NCI-H2171 treated with DMSO at 0.1 percent for 48 hours (cell line): ENCODE measurements around the gene H2BW2.
"Not testable (repeated sequence)": the region's sequence is repeated elsewhere in the genome, so short reads cannot be mapped to it uniquely, and the experiment has no call there.

Experiments
- DNase-seq: peaks from one replicate; lab custom pipeline; 2025; lab: John Stamatoyannopoulos, UW

Gene H2BW2

DNA sequence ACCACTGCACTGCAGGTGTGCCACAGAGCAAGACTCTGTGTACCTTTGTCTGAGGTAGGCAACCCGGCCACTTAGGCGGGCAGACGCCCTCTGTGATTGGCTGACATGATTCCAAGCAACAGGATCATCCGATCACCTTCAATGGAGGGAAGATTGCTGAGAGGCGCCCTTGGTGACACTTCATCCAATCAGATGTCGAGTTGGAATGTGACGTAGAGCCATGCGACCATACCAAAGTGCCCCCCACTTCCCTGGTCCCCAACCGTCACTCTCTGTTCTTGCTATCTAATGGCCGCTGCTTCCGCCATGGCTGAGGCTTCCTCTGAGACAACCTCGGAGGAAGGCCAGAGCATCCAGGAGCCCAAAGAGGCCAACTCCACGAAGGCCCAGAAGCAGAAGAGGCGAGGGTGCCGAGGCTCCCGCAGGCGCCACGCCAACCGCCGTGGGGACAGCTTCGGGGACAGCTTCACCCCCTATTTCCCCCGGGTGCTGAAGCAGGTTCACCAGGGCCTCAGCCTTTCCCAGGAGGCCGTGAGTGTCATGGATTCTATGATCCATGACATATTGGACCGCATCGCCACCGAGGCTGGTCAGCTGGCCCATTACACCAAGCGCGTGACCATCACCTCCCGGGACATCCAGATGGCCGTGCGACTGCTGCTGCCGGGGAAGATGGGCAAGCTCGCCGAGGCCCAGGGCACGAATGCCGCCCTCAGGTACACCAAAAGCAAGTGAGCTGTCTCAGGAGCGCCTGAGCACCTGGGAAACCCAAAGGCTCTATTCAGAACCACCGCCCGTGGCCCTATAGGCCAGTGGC, at the start of gene H2BW2:
TSS of gene H2BW2 (plus strand) at position 268 of the 817 bp plus-strand sequence. CDS start at position 307, 39 bp downstream.
- DNase-seq = no peak

DNA sequence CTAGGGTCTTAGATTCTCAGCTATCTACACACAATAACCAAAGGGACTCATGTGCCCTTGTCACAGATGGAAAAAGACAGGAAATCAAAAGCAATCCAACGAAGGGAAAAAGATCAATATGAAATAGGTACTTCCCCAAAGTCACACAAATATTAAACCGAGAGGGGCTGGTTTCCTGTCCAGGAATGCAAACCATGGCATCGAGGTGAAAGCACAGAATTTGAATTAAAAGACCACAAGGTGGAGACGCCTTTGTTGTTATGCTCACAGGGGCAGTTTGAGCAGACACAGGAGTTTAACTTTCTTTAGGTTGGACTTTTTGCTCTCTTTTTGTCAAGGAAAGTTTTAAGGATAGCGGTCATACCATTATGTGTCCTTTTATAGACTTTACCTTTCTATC, 40.5 kb upstream of the H2BW2 start:
- DNase-seq = no peak

DNA sequence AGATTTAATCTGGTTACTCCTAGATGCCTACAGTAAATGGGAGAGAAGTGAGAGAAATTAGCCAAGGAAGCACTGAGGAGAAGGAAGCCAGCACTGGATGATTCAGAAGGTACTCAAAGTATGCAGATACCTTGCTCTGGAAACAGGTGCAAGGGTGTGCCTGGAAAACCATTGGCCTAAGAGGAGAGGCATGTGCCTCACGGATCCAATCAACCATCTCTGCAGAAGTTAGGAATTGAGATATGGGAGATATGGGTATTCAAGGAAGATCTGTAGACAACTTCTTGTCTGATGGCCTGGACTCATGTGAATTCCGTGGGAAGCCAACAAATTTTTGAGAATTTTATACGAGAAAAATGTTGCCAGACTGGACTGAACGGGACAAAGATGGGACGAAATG, 30.9 kb upstream of the H2BW2 start:
- DNase-seq = no peak

DNA sequence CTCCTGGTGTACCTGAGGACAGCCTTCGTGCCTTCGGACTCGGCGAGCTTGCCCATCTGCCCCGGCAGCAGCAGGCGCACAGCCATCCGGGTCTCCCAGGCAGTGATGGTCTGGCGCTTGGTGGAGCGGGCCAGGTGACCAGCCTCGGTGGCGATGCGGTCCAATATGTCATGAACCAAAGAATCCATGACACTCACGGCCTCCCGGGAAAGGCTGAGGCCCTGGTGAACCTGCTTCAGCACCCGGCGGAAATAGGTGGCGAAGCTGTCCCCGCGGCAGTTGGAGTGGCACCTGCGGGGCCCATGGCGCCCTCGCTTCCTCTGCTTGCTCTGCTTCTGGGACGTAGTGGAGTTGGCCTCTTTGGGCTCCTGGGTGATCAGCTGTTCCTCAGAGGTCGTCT, 26.6 kb upstream of the H2BW2 start:
- no peak for DNase-seq

DNA sequence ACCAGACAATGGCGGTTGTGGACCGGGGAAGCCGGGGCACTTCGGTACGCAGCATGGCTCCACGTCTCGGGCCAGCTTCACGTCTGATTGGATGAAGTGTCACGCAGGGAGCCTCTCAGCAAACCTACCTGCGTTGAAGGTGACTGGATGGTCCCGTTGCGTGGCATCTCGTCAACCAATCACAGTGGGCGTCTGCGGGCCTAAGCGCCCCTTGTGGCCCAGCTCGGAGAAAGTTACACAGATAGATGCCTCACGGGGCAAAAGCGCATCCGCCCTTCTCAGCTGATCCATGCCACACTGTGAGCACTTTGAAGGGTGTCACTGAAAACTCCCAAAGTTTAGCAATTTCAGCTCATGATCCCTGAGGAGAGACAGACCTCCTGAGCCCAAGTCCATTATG, 26.1 kb upstream of the H2BW2 start, which contains the start of gene H2BW1:
TSS of gene H2BW1 (minus strand) at position 103 of the 400 bp plus-strand sequence. CDS start 132 bp downstream, outside the sequence.
- no peak for DNase-seq

DNA sequence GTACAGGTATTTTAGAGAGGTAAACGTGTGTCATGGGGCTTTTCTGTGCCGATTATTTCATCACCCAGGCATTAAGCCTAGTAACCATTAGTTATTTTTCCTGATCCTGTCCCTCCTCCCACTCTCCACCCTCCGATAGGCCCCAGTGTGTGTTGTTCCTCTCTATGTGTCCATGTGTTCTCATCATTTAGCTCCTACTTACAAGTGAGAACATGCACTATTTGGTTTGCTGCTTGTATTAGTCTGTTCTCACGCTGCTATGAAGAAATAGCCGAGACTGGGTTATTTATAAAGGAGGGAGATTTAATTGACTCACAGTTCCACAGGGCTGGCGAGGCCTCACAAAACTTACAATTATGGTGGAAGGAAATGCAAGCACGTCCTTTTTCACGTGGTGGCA, 24.2 kb upstream of the H2BW2 start:
- not testable (repeated sequence) for DNase-seq

DNA sequence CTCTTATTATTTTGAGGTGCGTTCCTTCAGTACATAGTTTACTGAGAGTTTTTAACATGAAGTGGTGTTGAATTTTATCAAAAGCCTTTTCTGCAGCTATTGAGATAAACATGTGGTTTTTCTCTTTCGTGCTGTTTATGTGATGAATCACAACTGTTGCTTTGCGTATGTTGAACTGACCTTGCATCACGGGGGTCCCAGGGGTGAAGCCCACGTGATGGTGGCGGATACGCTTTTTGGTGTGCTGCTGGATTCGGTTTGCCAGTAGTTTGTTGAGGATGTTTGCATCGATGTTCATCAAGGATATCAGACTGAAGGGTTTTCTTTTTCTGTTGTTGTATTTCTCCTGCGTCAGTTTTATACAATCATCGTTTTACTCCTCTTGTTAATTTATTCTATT, 21.6 kb upstream of the H2BW2 start:
- DNase-seq = no peak

DNA sequence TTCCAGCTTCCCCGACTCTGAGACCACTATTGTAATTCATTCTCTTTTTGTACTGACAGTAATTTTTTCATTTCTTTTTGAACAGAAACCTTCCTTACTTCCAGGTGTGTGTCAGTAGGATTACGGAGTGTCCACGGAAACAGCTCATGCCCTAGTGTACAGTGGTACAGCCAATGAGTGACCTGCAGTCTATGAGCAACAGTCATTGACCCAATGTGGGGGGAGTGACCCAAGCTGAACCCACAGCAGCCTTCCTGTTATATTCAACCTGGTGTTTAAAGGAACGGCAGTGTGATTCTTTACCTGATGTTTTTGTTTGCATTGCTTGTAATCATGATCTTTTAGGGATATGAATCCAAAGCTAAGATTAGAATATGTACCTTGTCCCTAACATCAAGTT, 1.2 kb downstream of the H2BW2 start:
- no peak for DNase-seq

DNA sequence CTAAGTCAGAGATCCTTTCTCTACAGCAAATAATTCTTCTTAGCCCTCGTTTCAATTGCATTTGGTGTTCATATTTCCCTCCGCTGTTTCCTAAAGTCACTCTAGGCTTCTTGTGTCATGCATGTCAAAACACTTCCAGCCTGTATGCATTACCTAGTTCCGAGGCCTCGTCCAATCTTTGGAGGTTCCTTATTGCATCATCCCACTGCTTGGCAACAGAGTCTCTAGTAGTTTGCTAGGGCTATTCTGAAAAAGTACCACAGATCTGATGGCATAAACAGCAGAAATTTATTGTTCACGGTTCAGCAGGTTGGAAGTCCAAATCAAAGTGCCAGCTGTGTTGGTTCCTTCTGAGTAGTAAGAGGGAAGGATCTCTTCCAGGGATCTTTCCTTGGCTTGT, 5.9 kb downstream of the H2BW2 start:
- no peak for DNase-seq

DNA sequence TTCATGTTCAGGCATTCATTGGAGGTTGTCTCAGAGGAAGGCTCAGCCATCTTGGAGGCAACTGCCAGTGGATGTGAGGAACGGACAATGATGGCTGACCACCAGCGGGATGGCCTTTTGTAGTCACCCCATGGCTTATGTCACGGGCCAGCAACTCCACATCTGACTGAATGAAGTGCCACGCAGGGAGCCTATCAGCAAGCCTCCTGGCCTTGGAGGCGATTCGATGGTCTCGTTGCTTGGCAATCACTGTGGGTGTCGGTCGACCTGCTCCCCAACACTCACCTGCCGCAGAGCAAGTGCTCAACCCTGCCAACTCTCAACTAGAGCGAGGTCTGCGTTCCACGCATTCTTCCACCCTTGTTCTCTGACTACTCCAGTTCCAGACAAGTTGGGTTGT, 7.4 kb downstream of the H2BW2 start:
- DNase-seq = no peak

DNA sequence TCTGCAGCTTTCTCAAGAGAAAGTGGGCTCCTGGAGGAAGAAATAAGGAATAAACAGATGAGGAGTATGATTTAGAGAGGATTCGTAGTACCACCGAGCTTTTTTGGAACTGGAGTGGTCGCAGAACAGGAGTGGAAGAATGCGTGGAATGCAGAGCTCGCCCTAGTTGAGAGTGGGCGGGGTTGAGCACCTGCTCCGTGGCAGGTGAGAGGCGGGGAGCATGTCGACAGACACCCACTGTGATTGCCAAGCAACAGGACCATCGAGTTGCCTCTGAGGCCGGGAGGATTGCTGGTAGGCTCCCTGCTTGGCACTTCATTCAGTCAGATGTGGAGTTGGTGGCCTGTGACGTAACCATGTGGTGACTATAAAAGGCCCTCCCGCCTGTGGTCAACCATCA, 15.2 kb downstream of the H2BW2 start:
- DNase-seq = not testable (repeated sequence)

DNA sequence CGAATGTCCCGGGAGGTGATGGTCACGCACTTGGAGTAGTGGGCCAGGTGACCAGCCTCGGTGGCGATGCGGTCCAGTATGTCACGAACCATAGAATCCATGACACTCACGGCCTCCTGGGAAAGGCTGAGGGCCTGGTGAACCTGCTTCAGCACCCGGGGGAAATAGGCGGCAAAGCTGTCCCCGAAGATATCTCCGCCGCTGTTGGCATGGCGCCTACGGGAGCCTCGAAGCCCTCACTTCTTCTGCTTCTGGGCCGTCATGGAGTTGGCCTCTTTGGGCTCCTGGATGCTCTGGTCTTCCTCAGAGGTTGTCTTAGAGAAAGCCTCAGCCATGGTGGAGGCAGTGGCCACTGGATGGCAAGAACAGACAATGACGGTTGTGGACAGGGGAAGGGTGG, 22.9 kb downstream of the H2BW2 start:
- not testable (repeated sequence) for DNase-seq

DNA sequence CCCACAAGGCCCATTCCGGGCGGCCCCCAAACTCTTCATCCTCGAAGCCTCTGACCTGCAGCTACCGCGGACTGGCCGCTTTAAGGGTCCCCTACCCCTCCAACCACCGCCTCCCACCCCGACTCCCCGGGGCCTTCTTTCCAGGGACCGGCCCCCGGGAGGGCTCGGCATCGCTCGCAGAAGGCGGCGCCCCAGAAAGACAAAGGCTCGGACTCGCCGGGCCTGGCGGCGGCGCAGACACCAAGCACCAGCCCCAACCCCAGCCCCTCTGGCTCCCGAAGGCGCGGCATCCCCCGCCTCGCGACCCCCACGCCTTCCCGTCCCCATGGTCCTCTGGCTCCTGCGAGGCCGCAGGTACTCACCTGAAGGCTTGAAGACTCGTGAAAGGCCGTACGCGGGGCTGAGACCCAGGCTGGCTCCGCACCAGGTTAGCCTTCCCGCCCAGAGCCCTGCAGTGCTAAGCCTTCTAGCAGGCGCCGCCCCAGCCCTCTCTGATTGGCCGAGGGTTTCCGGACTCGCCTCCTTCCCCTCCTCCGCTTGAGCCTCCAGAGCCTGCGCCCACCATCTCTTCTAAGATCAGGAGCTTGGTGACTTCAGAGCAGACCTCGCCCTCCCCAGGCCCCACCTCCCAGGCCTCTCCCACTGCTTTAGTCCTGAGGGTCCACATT, 36.2 kb downstream of the H2BW2 start, which contains the start of gene TMSB15C:
TSS of gene TMSB15C (minus strand) at position 459 of the 668 bp plus-strand sequence.
- not testable (repeated sequence) for DNase-seq

DNA sequence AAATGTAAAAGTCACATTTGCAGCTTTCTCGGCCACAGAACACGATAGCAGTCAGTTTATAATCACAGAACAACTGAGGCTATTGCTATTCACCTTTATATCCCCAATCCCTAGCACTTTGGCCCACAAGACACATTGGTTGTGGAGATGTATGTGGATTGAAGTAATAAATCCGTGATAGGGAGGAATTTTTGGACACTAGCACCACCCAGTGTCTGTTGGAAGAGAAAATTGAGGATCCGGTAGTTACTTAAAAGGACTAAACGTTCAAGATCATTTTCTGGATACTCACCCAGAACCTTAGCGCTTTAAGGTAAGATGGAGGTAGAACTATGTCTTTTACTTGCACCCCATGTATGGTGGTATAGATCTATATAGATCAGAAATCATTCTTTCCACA, 38.1 kb downstream of the H2BW2 start:
- DNase-seq = not testable (repeated sequence)

DNA sequence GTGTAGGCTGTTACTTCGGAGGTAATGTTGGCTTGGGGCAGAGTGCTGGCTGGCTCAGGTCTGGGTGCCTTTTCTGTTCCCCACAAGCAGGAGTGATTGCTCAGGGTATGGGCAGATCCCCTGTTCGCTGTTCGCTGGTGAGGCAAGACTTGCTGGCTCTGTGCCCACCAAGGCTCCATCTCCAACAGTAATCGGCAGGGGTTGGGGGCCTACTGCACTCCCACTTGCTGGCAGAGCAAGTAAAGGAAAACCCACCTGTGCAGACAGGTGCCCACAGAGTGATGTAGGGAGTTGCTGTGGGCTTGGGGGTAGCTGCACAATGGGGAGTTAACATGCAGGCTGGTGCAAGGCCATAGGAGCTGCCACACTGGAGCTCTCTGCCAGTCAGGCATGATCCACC, 44.3 kb downstream of the H2BW2 start:
- no peak for DNase-seq

DNA sequence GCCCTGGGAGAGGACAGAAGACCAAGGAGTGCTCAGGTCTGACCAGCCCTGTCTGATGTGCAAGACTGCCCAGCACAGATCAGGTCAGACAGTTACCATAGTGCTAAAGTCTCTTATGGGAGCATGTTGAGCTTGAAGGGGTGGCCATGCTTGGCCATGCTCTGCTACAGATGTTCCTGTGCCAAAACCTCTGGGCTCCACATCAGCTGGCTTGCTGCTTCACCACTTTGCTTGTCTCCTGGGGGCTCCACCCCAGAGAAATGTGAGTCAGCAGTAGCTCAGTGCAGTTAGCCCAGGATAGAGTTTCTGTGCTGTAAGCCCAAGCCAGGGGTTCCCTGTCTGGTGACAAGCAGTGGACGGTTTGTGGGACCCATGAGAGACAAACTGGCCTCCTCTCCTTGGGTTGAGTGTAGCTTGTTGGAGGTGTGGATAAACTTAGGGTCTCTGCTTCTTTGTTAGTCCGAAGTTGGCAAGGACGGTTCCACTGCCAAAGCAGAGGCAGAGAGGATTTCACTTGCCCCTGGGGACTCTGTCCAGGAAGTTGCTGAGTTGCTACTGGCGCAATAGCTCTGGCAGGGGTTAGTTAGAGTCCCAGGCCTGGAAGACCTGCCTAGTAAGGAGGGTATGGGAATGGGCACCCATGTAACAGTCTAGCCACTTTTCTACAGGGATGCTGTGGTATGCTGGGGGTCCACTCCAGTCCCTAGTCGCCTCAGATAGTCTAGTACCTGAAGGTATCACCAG, 45.0 kb downstream of the H2BW2 start:
- no peak for DNase-seq

DNA sequence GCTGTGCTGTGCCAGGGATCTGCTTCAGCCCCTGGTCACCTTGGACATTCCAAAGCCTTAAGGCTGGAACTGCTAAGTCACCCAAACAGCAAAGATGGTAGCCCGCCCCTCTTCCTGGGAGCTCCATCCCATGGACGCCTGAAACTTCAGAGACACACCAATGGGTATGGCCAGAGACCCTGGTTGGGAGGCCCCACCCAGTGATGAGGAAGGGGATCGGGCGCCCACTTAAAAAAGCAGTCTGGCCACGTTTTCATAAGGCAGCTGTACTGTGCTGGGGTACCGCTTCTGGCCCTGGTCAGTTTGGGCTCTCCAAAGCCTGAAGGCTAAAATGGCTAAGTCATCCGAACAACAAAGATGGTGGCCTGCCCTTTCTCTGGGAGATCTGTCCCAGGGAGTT, 45.7 kb downstream of the H2BW2 start:
- DNase-seq = no peak

DNA sequence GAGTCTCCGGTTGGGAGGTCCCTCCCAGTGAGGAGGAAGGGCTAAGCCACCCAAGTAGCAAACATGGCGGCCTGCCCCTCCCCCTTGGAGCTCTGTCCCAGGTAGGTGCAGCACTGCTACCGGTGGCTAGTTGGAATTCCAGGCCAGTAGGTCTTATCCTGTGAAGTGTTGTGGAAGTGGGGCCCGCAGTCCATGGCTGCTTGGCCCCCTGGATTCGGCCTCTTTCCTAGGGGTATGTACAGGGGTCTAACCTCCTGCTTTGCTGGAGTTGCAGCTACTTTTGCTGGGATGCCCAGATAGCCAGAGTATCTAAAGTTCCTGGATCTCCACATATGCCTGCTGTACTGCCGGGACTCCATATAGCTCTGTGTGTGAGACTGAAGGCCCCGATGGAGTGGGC, 46.2 kb downstream of the H2BW2 start:
- no peak for DNase-seq
